Stimulated activated CD4-positive, alpha-beta T cell treated with anti-CD3 and anti-CD28 coated beads, TNF-alpha, amount 100 ng/mL, for 24 hours (primary cell): Measurements from ENCODE around the gene INPP5F.

Experiments
- DNase-seq, 3 experiments: peaks; one replicate each; pipeline ENCODE4 v3.0.0-alpha.2; 2020; ENCODE audit warnings: low read depth in 3 of 3

Gene INPP5F, protein sequence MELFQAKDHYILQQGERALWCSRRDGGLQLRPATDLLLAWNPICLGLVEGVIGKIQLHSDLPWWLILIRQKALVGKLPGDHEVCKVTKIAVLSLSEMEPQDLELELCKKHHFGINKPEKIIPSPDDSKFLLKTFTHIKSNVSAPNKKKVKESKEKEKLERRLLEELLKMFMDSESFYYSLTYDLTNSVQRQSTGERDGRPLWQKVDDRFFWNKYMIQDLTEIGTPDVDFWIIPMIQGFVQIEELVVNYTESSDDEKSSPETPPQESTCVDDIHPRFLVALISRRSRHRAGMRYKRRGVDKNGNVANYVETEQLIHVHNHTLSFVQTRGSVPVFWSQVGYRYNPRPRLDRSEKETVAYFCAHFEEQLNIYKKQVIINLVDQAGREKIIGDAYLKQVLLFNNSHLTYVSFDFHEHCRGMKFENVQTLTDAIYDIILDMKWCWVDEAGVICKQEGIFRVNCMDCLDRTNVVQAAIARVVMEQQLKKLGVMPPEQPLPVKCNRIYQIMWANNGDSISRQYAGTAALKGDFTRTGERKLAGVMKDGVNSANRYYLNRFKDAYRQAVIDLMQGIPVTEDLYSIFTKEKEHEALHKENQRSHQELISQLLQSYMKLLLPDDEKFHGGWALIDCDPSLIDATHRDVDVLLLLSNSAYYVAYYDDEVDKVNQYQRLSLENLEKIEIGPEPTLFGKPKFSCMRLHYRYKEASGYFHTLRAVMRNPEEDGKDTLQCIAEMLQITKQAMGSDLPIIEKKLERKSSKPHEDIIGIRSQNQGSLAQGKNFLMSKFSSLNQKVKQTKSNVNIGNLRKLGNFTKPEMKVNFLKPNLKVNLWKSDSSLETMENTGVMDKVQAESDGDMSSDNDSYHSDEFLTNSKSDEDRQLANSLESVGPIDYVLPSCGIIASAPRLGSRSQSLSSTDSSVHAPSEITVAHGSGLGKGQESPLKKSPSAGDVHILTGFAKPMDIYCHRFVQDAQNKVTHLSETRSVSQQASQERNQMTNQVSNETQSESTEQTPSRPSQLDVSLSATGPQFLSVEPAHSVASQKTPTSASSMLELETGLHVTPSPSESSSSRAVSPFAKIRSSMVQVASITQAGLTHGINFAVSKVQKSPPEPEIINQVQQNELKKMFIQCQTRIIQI

DNA sequence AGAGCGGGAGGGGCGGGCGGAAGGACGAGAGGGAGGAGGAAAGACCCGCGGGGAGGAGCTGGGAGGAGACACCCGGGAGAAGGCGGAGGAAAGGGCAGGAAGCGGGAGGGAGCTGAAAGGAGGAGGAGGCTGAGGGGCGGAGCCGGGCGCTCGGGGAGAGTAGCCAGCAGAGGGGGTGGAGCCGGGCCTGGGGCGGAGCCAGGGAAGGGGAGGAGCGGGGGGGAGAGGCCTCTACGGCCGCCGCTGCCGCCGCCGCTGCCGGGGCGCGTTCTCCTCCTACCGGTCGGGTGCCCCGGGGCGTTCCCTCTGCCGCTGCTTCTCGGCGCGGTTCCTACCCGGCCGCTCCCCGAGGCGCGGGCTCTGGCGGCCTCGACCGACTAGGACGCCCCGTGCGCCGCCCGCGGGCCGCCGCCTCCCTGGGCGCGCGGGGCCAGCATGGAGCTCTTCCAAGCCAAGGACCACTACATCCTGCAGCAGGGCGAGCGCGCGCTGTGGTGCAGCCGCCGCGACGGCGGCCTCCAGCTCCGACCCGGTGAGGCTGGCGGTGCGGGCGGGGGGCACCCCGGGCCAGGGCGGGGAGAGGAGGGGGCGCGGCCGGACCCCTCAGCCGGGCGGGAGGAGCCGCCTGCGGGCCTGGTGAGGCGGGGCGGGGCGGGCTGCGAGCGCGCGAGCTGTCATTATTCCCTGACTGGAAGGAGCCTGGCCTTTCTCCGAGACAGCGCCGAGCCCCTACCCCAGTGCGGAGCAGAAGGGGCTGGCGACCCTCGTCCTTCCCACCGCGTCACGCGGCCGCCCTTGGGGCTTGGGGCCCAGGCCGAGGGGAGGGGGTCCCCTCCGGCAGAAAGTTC, at the start of gene INPP5F:
INPP5F (plus strand) TSS at position 223 of the 848 bp plus-strand sequence; CDS start at position 436, 213 bp downstream.
- peak; percentile 99 to 100 (median 99) for DNase-seq

DNA sequence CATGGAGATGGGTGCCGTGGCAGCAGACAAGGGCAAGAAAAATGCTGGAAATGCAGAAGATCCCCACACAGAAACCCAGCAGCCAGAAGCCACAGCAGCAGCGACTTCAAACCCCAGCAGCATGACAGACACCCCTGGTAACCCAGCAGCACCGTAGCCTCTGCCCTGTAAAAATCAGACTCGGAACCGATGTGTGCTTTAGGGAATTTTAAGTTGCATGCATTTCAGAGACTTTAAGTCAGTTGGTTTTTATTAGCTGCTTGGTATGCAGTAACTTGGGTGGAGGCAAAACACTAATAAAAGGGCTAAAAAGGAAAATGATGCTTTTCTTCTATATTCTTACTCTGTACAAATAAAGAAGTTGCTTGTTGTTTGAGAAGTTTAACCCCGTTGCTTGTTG, 48.7 kb upstream of the INPP5F start:
- DNase-seq, result no peak

DNA sequence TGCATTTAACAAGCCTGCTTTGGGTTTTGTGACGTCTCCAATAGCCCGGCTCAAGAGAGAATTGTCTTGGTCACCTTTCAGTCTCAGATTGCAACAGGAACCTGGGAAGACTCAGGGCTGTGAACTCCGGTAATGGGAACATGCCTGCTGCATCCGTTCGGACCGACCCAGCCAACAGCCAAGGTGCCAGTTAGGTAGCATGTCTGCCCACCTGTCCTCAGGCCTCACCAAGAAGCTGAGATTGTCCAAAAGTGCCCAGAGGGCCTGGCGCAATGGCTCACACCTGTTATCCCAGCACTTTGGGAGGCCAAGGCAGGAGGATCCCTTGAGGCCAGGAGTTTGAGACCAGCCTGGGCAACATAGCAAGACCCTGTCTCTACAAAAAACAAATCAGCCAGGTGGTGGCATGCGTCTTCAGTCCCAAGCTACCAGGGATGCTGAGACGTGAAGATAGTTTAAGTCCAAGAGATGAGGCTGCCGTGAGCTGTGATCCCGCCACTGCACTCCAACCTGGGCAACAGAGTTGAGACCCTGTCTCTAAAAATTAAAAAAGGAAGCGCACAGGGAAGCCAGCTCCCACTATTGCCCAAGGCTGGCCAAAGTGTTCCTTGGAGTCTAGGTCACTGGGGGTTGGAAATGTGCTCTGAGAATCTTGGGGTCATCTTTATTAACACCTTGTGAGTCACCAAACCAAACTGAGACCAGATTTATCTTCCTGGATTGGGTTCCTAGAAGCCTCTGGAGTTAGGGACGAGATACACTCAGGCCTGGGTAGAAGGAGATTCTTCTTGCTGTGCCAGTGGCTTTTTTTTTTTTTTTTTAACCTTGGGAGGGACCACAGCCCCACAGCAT, 47.7 kb upstream of the INPP5F start:
- no peak for DNase-seq

DNA sequence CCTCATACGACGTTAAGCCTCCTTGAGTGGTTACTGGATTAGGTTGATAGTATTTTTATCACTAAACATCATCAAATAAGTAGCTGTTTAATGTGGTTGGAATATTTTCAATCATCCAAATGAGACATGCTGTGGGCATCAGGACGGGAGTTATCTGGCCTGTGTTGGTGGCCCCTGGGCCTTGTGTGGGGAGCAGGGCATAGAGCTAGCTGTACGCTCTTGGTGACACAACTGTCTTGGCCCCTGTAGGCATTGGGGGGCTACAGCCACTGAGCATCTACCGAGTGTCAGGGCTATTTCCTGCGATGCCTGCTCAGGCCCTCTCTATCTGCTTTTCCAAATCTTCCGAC, 46.4 kb upstream of the INPP5F start:
- no peak for DNase-seq

DNA sequence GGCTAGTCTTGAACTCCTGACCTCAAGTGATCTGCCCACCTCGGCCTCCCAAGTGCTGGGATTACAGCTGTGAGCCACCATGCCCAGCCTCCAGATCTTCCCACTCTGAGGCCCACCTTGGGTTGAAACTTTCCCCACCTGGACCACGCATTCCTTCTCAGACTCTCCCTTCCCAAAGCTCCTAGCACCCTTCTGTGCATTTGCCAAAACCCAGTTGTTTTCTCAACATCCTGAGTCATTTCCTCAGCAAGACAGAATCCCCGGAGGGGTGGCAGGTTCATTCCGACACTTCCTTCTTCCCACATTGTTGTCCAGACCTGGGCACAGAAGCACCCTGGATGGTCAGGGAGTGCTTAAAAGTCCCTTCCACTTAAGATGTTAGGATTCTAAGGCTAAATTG, 45.8 kb upstream of the INPP5F start:
- DNase-seq, result no peak

DNA sequence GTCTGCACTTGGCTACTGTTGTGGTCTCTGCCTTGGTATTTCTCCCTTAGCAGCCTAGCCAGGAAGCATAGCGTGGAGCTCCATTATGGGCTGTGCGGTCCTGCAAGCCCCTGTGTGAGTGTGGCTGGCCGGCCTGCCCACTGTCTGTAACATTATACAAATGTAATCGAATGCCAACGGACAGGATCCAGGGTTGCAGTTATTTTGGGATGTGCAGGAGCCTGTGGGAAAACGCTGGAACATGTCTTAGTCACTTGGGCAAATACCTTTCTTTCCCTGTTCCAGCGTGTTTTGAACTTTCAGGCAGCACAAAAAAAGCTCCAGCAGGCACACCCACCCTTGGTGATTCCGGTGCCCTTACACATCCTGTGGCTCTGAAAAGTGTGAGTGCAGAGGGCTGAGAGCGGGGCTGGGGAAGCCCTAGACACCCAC, 45.2 kb upstream of the INPP5F start:
- DNase-seq, result no peak

DNA sequence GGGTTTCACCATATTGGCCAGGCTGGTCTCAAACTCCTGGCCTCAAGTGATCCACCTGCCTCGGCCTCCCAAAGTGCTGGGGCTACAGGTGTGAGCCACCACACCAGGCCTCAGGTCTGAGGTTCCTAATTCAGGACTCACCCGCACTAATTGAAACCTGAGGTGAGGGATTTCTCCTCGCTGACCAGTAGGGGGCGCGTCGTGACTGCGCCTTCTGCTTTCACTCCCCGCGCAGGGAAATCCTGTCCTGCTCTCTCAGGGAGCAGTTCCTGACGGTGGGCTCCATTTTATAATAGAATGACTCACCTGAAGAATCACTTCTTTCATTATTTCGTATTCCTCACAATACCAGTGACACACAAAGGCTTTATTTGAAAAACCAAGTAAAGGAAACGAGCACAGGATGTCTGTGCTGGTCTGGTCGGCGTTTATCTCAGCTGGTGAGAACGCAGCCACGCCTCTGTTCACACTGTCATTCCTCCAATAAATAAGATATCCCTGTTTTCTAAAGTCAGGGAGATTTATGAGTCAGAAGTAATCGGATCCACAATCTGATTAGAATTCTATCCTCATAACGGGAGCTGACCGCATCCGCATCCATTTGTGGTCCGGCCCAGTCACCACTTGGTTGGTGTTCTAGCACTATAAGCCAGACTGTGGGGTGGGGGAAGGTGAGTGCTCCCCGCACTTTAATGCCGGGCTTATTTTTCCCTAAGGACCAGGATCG, 39.2 kb upstream of the INPP5F start:
- peak; percentile 76 to 83 (median 80) for DNase-seq

DNA sequence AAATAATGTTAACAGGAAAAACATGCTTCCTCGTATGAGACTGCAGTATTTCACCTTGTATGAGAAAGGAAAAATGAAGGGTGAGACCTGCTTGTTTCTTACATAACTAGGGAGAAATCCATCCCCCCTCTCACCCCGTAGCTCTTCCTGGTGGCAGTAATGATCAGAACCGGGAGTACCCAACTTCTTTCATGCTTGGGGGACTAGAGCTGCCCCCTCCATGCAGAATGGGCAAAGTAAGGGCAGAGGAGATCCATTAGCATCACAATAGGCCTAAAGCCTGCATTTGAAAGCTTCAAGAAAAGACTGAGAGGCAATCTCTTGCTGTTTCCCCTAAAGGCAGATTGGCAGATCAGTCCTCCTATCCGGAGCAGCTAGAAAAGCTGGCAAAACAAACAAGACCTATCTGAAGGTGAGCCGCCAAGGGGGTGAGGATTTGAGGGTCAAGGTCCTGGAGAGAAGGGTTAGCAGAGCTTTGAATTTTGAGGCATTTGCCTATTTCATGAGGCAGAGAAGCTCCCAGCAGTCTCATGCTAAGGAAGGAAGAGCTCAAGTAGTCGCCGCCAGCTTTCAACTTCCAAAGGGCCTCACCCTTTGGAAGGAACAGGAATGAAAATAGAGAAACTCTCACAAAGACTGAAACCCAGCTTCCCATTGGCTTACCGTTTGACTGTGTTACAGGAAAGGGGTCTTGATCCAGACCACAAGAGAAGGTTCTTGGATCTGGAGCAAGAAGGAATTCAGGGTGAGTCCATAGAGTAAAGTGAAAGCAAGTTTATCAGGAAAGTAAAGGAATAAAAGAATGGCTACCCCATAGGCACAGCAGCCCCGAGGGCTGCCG, 38.4 kb upstream of the INPP5F start:
- DNase-seq, result no peak

DNA sequence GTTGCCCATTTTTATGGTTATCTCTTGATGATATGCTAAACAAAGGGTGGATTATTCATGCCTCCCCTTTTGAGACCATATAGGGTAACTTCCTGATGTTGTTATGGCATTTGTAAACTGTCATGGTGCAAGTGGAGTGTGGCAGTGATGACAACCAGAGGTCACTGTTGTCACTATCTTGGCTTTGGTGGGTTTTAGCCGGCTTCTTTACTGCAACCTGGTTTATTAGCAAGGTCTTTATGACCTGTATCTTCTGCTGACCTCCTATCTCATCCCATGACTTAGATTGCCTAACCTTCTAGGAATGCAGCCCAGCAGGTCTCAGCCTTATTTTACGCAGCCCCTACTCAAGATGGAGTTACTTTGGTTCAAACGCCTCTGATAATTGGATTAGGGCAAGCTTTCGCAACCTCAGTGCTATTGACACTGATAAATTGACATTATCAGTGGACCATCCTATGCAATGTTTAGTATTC, 37.8 kb upstream of the INPP5F start:
- no peak for DNase-seq

DNA sequence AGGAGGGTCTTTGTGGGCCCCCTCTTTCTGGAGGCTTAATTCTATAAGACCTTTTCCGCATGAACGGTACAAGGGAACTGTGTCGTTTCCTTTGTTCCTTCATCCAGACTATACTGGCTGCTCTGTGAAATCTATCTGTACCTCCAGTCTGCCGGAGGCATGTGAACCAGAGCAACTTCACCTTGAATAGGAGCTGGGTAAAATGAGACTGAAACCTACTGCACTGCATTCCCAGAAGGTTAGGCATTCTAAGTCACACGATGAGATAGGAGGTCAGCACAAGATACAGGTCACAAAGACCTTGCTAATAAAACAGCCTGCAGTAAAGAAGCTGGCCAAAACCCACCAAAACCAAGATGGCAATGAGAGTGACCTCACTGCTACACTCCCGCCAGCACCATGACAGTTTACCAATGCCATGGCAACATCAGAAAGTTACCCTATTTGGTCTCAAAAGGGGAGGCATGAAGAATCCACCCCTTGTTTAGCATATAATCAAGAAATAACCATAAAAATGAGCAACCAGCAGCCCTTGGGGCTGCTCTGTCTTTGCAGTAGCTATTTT, 36.8 kb upstream of the INPP5F start:
- DNase-seq, result no peak

DNA sequence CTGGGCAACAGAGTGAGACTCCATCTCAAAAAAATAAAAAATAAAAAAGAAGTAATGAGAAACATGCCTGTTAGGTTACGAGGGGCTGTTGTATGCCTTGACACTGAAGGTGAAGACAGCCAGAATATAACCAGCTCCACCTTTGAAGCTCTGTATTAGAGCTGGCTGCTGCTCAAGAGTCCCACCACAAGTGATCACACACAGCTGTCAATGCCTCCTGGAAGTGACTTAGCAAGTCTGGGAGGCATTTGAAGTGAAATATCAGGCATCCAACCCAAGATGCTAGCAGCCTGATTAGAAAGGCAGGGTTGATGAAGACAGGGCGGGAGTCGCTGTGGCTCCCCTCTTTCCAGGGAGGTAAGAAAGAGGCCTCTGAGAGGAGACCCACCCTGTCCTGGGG, 34.1 kb upstream of the INPP5F start:
- DNase-seq, result no peak

DNA sequence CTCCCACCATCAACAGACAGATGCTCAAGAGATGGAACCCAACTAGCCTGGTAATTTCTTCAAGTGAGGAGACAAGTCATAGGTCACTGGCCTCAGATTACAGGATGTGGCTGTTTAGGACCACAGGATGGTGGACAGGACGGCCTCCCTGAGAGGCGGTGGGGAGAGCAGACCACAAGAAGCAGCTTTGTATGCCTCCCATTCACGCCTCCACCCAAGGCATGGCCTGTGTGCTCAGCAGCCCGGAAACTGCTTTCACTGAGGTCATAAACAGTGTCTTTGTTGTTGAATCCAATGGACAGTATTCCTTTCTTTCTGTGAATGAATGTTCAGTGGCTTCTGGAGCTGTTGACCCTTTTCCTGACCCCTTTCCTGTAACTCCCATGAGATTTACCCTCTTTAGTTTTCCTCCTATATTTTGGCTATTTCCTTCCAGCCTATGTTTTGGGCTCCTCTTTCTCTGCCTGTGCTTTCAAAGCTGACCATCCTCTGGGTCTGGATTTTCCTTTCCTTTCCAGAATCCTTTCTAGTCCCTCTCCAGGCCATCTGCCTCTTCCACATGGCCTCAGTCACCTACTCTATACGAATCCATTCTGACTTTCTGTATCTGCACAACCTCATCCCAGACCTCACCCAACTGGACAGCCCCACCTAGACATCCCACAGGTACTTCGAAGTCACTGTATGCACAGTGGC, 32.4 kb upstream of the INPP5F start:
- DNase-seq, result no peak

DNA sequence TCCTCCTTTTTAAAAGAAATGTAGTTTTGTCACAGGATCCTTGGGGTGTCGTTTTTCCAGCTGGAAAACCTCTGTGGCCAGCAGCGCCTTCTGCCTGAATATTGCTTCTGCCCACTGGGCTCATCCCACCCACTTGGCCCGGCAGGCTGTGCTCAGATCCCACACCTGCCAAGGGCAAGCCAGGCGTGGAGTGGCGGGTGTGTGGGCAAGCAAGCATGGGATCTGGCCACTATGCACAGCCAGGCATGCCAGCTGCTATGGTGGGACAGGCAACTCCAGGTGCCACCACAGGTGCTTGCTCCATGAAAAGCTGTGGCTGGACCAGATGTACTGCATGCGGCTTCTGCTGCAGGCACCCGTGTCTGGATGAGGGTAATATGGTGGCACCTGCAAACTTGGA, 31.2 kb upstream of the INPP5F start:
- no peak for DNase-seq

DNA sequence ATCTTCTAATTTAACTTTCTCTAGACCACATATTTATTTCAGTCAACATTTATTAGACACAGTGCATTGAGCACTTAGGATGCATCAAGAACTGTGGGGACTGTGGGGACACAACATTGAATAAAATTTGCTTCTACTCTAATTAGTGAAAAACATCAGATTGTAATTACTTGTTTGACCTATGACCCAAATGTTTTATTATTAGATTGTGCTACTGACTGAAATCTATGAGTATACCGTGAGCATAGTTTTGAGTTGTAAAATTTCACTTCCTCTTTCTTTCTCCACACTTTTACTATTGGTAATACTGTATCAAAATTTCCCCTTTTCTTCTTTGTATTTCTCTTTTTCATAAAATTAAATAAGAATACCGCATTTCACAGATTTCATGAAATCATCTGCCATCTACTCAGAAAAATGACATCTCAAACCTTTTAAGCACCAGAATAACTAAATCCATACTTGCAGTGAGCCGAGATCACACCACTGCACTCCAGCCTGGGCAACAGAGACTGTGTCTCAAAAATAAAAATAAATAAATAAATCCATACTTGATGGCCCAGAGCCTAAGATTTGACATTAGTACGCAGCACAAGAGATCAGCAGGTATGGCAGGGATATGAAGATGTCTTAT, 25.4 kb upstream of the INPP5F start:
- DNase-seq, result no peak

DNA sequence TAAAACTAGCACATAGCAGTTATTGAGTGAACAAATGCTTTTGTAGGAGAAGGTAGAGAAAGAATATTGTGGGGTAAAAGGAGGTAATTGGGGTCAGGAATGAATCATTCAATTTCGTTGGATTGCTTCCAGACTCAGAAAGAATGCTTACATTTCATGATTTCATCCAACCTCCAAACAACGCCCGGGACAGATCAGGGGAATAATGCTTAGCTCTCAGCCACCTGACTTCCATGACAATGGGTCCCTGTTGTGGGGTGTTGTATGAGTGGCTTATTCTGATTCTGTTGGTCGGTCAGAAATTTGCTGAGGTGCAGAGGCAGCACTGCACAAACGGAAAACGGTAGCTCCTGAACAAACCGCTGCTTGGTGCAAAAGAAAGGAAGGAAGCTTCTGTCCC, 24.0 kb upstream of the INPP5F start:
- DNase-seq, result no peak

DNA sequence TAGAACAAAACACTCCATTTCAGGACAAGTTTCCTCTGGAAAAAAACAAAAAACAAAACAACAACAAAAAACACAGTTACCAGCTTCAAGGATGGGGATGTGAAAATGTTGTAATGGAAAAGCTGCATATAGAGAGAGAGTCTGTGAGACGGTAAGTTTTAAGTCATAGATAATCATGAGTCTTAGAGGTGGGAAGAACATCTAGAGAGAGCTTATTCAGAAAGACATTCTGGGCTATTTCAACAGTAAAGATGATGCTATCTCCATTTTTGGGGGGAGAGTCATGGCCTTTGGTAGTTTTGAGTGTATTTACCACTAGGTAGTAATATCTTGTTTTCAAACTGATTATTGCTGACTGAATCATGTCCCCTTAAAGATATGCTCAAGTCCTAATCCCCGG, 23.3 kb upstream of the INPP5F start:
- DNase-seq, result no peak

DNA sequence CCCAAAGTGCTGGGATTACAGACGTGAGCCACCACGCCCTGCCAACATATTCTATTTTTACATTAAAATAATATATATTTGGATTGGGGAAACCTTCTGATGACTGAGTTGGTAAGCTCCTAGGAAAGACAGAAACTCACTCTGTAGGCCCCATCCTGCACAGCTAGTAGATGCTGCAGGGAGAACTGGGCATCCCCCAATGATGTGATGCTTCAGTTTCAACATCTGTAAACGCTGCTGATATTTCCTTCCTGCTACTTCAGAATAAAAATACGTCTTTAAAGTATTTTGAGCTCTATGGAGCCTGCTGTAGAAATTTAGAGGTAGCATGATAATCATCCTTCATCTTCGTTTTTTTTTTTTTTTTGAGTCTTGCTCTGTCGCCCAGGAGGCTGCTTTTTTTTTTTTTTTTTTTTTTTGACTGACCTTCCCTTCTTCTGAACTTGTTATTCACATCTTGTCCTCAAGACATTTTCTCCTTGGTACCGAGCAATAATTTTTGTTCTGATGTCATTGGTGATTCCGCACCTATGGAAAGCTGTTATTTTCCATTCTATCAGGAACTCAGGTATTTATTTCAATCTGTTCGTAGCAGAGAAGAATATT, 21.8 kb upstream of the INPP5F start:
- DNase-seq, result no peak
